HG02759 (cell line): ENCODE data around the gene TRIM52.
"Not testable (repeated sequence)": the region's sequence is repeated elsewhere in the genome, so short reads cannot be mapped to it uniquely, and the experiment has no call there.

Source experiments
- ATAC-seq: cut with Tn5 transposase; IDR thresholded peaks from one replicate; pipeline ENCODE4 v1.9.1; 2021; ENCODE audit warnings: mild to moderate bottlenecking, moderate library complexity; ENCODE audit not compliant: unreplicated experiment

TRIM52 gene

DNA sequence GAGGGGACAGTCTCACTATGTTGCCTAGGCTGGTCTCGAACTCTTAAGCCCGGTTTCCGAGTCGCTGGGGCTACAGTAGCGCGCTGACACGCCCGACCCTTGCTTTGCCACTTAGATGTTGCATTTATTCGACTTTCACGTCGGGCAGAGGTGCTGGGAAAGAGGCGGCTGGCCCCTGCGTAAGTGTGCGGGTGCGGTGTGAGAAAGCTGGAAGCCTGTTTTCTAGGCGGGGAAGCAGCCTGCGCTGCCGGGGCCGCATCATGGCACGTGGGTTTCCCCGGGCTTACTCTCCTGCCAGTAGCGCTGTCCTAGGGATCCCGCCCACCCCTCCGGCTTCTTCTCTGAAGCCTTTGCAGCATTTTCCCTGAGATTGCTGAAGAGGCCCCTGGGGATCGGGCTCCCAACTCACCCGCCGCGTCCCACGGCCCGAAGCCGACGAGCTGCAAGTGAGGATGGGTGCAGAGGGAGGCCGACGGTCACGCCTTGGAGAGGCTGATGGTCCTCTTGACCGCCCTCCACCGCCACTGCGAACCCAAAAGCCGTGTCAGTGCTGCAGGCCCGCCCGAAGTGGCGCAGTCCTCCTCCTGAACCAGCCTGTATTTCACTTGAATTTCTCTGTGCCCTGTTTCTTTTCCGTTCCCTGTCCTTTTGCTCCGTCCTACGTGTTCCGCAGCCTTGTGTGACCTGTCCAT lies 43.7 kb downstream of the TRIM52 start:
- ATAC-seq = no peak

DNA sequence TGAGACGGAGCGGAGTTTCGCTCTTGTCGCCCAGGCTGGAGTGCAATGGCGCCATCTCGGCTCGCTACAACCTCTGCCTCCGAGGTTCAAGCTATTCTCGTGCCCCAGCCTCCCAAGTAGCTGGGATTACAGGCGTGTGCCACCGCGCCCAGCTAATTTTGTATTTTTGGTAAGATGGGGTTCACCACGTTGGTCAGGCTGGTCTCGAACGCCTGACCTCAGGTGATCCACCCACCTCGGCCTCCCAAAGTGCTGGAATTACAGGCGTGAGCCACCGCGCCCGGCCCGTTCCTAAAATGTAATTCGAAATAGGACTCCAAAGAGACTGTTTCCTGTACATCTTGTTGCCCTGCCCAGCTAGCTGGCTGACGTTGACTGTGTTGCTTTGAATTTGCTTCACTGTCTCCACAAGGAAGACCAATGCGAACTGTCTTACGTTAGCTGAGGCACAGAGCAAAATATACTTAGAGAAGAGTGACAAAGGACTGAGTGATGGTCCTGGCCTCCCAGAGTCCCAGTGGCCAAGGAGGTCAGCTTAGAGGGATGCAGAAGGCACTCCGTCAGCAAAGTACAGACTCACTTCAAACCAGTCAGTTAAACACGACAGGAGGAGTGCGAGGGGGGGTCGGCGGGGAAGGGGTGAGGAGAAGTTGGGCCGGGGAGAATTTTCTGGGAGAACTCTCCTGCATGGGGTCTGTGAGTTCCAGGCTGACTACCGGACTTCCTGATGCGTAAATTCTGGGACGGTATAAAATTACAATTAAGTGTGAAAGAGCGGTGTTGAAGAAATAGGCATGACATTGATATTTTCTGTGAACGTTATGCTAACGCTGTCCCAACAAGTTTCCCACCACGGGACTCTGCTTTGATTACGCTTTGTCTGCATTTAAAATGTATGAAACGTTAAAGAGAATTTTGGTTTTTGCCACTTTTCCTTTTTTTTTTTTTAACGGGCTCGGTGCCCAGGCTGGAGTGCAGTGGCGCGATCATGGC lies 44.6 kb downstream of the TRIM52 start:
- ATAC-seq = no peak

DNA sequence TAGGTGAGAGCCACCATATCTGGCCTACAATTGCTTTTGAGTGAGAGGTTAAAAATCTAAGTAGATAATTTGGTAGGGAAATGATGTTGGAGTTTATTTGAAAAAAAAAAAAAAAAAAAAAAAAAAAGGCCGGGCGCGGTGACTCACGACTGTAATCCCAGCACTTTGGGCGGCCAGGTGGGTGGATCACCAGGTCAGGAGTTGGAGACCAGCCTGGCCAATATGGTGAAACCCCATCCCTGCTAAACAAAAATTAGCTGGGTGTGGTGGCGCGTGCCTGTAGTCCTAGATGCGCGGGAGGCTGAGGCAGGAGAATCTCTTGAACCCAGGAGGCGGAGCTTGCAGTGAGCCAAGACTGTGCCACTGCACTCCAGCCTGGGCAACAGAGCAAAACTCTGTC lies 46.7 kb downstream of the TRIM52 start:
- ATAC-seq = not testable (repeated sequence)

DNA sequence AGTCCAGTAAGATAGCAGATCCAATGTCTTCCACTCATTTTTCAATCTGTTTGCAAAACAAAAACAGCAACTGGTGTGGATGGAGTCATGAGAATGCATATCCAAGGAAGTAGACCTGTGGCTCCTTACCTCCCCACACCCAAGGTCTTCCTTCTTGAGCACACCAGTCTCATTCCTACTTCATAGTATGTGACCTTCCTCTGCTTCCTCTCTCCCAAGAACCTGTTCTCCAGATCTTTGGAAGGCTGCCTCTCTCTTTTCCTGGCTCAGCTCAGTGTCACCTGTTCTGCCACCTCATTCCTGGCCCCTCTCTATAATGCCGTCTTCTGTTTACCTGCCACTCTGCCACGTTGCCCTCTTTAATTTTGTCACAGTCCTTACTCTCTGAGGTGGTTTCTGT lies 48.0 kb downstream of the TRIM52 start:
- ATAC-seq = no peak

DNA sequence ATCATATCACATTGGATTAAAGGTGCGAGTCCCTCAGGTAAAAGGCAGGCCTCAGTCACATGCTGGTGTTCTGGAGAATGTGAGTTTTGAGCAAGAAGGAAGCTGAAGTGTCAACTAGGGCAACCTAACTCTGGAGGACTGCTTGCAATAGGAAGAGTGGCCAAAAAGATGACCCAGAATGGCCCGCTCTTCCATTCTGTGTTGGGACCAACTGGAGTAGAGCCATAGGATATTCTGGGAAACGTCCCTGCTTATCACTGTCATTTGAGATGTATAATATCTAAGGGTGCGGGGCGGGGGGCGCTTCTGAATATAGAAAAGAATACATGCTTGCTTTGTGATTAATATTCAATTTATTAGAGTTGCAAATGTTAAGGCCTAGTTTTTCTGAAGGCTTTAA lies 48.9 kb downstream of the TRIM52 start:
- no peak for ATAC-seq

DNA sequence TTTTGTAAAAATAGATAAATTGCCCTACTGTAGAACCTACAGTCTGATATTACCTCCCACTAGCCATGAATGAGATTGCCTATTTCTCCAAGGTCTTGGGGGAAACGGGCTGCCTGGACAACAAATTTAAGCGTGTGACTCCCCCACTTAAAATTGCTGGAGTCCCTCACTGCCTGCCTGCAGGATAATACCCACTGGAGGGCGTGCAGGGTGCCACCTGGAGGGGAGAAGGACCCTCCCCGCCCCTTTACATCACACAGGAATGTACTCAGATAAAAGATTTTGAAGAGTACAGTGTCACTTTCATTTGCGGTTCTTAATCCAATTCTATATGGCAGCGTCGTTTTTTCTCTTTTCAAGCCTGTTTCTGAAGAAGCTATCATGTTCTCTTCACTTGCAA lies 49.7 kb downstream of the TRIM52 start:
- no peak for ATAC-seq

DNA sequence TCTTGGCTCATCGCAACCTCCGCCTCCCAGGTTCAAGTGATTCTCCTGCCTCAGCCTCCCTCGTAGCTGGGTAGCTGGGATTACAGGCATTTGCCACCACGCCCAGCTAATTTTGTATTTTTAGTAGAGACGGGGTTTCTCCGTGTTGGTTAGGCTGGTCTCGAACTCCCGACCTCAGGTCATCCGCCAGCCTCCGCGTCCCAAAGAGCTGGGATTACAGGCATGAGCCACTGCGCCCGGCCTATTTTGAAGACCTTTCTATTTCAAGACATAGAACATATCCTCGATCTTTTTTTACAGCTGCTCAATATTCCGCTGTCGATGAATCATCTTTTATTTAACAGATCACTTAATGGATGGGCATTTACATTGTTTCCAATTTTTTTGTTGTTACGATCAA lies 50.2 kb downstream of the TRIM52 start:
- not testable (repeated sequence) for ATAC-seq

DNA sequence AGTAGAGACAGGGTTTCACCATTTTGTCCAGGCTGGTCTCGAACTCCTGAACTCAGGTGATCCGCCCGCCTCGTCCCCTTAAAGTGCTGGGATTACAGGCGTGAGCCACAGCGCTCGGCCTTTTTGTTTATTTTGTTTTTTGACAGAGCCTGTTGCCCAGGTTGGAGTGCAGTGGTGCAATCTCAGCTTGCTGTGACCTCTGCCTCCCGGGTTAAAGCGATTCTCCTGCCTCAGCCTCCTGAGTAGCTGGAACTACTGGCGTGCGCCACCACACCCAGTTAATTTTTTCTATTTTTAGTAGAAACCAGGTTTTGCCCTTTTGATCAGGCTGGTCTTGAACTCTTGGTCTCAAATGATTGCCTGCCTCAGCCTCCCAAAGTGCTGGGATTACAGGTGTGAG lies 50.8 kb downstream of the TRIM52 start:
- not testable (repeated sequence) for ATAC-seq

DNA sequence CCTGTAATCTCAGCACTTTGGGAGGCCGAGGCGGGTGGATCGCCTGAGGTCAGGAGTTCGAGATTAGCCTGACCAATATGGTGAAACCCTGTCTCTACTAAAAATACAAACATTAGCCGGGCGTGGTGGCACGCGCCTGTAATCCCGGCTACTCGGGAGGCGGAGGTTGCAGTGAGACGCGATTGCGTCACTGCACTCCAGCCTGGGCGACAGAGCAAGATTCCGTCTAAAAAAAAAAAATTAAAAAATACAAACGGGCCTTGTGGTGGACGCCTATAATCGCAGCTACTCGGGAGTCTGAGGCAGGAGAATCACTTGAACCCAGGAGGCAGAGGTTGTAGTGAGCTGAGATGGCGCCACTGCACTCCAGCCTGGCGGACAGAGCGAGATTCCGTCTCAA lies 51.9 kb downstream of the TRIM52 start:
- not testable (repeated sequence) for ATAC-seq

DNA sequence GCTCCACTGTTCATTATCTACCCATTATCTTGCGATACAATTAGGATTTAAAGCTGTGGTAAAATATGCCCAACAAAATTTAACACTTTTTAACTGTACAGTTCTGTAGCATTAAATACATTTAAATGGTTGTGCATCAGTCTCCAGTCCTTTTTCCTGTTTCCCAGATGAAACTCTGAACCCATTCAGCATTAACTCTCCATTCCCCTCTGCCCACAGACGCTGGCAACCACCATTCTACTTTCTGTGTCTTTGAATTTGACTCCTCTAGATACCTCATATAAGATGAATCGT lies 53.0 kb downstream of the TRIM52 start:
- ATAC-seq = no peak

DNA sequence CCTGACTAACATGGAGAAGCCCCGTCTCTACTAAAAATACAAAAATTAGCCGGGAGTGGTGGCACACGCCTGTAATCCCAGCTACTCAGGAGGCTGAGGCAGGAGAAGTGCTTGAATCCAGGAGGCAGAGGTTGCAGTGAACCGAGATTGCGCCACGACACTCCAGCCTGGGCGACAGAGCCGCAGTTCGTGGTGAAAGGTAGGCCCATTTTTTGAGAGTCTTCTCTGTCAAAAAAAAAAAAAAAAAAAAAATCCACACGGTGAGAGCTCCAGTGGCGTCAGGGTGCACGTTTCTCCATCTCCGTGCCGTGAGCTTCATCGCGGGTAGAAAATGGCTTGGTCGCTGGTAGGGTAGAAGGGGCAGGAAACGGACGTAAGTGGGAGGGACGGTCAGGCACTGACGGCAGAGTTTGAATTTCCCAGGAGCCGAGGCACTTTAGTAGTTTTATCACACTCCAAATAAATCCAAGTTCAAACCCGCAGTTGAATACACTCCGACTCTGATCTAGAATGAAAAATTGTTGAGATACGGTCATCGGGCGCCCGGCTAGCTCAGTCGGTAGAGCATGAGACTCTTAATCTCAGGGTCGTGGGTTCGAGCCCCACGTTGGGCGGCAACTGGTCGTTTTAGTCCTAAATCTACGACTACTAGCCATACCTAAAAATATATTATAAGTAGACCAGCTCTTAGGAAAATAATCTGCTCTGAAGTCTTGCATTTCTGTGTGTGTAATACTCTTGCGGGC lies 53.6 kb downstream of the TRIM52 start:
- ATAC-seq = peak; percentile 58

DNA sequence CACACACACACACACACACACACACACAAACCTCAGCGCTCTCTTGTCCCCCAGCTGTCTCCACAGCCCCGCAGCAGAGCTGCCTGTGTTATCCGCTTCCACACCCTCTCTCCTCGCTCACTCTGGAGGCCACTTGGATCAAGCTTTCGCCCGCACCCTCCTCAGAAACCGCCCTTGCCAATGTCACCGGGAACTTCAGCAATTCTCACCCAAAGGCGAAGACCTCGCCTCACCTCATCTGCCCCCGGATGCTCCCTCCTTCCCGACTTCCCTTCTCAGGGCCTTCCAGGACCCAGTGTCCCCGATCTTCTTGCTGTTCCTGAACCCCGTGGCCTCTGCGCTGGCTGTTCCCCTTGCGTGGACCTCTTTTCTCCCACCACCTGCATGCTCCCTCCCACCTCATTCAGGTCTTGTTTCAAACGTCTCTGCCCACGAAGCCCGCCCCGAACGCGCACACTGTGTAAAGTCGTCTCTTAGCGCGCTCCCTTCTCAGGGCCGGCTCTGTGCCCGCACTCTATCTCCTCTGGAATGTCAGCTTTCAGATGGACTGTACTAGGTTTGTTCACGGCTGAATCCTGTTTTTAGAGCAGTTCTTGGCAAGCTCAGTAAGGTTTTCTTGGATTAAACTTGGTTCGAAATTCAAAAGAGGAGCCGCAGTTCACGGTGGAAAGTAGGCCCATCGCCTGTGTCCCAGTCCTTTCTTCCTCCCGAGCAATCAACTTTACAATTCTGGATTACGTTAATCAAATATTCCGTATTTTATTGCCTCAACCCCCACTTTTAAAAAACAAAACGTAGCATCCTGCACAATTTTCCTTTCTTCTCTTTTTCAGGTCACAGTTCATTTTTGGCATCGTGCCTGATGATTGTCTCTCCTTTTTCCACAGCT lies 54.9 kb downstream of the TRIM52 start:
- no peak for ATAC-seq
